ENCODE measurements around the gene HS3ST6. TPM values are rescaled to one million over a fixed set of nuclear protein-coding genes. Genes with fewer than 3 reads are reported as not detected.

The HS3ST6 gene
- polyA plus RNA-seq, 2 donors: 8.0 to 16.3 TPM

Other genes starting within 250 kb of the HS3ST6 start
- gene JPT2, start 240.1 kb downstream of the HS3ST6 start, polyA plus RNA-seq: 10 to 100 TPM; 20.5 to 31.0 TPM
- 10 to 100 TPM; 21.6 to 73.8 TPM for gene MAPK8IP3, start 212.2 kb downstream of the HS3ST6 start, polyA plus RNA-seq
- gene NME3, start 146.9 kb downstream of the HS3ST6 start, polyA plus RNA-seq: 100 to 1,000 TPM in 1 of 2 donors, 10 to 100 TPM in 1; 51.0 to 102 TPM
- gene EME2, start 145.6 kb downstream of the HS3ST6 start, polyA plus RNA-seq: 10 to 100 TPM in 1 of 2 donors, 1 to 10 TPM in 1; 6.6 to 23.0 TPM
- 100 to 1,000 TPM in 1 of 2 donors, 10 to 100 TPM in 1; 62.4 to 115 TPM for gene MRPS34, start 145.3 kb downstream of the HS3ST6 start, polyA plus RNA-seq
- gene SPSB3, start 135.8 kb downstream of the HS3ST6 start, polyA plus RNA-seq: 100 to 1,000 TPM in 1 of 2 donors, 10 to 100 TPM in 1; 69.1 to 126 TPM
- gene NUBP2, start 135.5 kb downstream of the HS3ST6 start, polyA plus RNA-seq: 10 to 100 TPM; 41.5 to 57.8 TPM
- under 1 TPM; 0.01 to 0.14 TPM for gene IGFALS, start 124.7 kb downstream of the HS3ST6 start, polyA plus RNA-seq
- gene HAGH, start 91.6 kb downstream of the HS3ST6 start, polyA plus RNA-seq: 10 to 100 TPM; 41.1 to 57.9 TPM
- gene FAHD1, start 91.2 kb downstream of the HS3ST6 start, polyA plus RNA-seq: 10 to 100 TPM; 26.6 to 40.5 TPM
- under 1 TPM in 1 of 2 donors, not detected in 1; 0.08 TPM for gene MEIOB, start 46.3 kb downstream of the HS3ST6 start, polyA plus RNA-seq
- 10 to 100 TPM; 25.9 to 52.7 TPM for gene MSRB1, start 24.8 kb upstream of the HS3ST6 start, polyA plus RNA-seq
- gene RPL3L, start 36.3 kb upstream of the HS3ST6 start, polyA plus RNA-seq: under 1 TPM; 0.06 to 0.14 TPM
- gene NDUFB10, start 41.1 kb upstream of the HS3ST6 start, polyA plus RNA-seq: 100 to 1,000 TPM; 160 to 207 TPM
- 1,000 to 10,000 TPM; 2,871 to 3,908 TPM for gene RPS2, start 46.4 kb upstream of the HS3ST6 start, polyA plus RNA-seq
- under 1 TPM; 0.06 to 0.20 TPM for gene RNF151, start 48.4 kb upstream of the HS3ST6 start, polyA plus RNA-seq
- 10 to 100 TPM; 56.6 to 59.0 TPM for gene TBL3, start 53.6 kb upstream of the HS3ST6 start, polyA plus RNA-seq
- gene NOXO1, start 63.1 kb upstream of the HS3ST6 start, polyA plus RNA-seq: 1 to 10 TPM; 2.7 to 9.3 TPM
- gene GFER, start 65.8 kb upstream of the HS3ST6 start, polyA plus RNA-seq: 10 to 100 TPM; 13.1 to 23.1 TPM
- under 1 TPM; 0.06 to 0.36 TPM for gene SYNGR3, start 71.6 kb upstream of the HS3ST6 start, polyA plus RNA-seq
- gene ZNF598, start 91.4 kb upstream of the HS3ST6 start, polyA plus RNA-seq: 10 to 100 TPM; 27.9 to 36.4 TPM
- gene NPW, start 101.4 kb upstream of the HS3ST6 start, polyA plus RNA-seq: under 1 TPM; 0.22 to 0.53 TPM
- 10 to 100 TPM; 26.3 to 36.1 TPM for gene NHERF2, start 108.5 kb upstream of the HS3ST6 start, polyA plus RNA-seq
- 10 to 100 TPM; 15.1 to 16.2 TPM for gene NTHL1, start 129.4 kb upstream of the HS3ST6 start, polyA plus RNA-seq
- 10 to 100 TPM; 31.1 to 66.6 TPM for gene TSC2, start 129.6 kb upstream of the HS3ST6 start, polyA plus RNA-seq
- 10 to 100 TPM; 40.5 to 78.0 TPM for gene PKD1, start 217.5 kb upstream of the HS3ST6 start, polyA plus RNA-seq
- gene RAB26, start 230.2 kb upstream of the HS3ST6 start, polyA plus RNA-seq: 1 to 10 TPM; 1.1 to 4.7 TPM
- 10 to 100 TPM; 40.1 to 41.5 TPM for gene TRAF7, start 237.4 kb upstream of the HS3ST6 start, polyA plus RNA-seq

Measured in esophagus (tissue), 2 donors.